Sigmoid colon (tissue), 7 donors: ENCODE data around the gene PCSK2. TPM values are rescaled to one million over a fixed set of nuclear protein-coding genes. Genes with fewer than 3 reads are reported as not detected.
A peak's percentile ranks its signal among the peaks of the same experiment; 100 is the strongest.

Experiments
- DNase-seq: peaks from one replicate; pipeline ENCODE4 v3.0.0-alpha.2; 2019
- H3K27ac ChIP-seq, 4 donors: fragments of 200-600 bp; sonication (generic); one replicate each; pipeline ENCODE4 v1.5.1; 2016 to 2019; ENCODE audit warnings: mild to moderate bottlenecking in 1 of 4
- H3K27me3 ChIP-seq, 3 donors: fragments of 200-600 bp; sonication (generic); one replicate each; pipeline ENCODE4 v1.5.1; 2019; ENCODE audit warnings: mild to moderate bottlenecking in 1 of 3
- H3K36me3 ChIP-seq, 4 donors: fragments of 200-600 bp; sonication (generic); one replicate each; pipeline ENCODE4 v1.5.1; 2016 to 2019
- H3K4me1 ChIP-seq, 4 donors: fragments of 200-600 bp; sonication (generic); one replicate each; pipeline ENCODE4 v1.5.1; 2017 to 2019
- H3K4me3 ChIP-seq, 4 donors: fragments of 200-600 bp; sonication (generic); one replicate each; pipeline ENCODE4 v1.5.1; 2017 to 2019; ENCODE audit warnings: mild to moderate bottlenecking in 2 of 4, moderate library complexity in 1 of 4
- H3K9me3 ChIP-seq, 4 donors: fragments of 200-600 bp in 3 of 4; sonication (generic) in 3 of 4; one replicate each; pipeline versions ENCODE4 v1.5.1 to v1.6.1; 2013 to 2019
- CTCF ChIP-seq, 4 experiments: fragments of 450-650 bp in 3 of 4; fragments of 200-600 bp in 1 of 4; IDR thresholded peaks; one replicate each; pipeline ENCODE4 v1.5.1; 2016 to 2019; ENCODE audit warnings: antibody characterized with exemption in 4 of 4, mild to moderate bottlenecking in 3 of 4, moderate library complexity in 2 of 4
- EP300 ChIP-seq, 4 donors: sonication (generic); formaldehyde crosslinking; IDR thresholded peaks; one replicate each; pipeline ENCODE4 v1.6.1; 2017; ENCODE audit warnings: antibody characterized with exemption in 4 of 4
- POLR2A ChIP-seq, 2 donors: fragments of 450-650 bp; IDR thresholded peaks; one replicate each; pipeline ENCODE4 v1.6.1; 2016; ENCODE audit warnings: antibody characterized with exemption in 2 of 2, mild to moderate bottlenecking in 2 of 2, moderate library complexity in 2 of 2
- POLR2AphosphoS5 ChIP-seq, 4 donors: sonication (generic); formaldehyde crosslinking; IDR thresholded peaks; one replicate each; pipeline ENCODE4 v1.6.1; 2017; ENCODE audit warnings: antibody characterized with exemption in 4 of 4
- WGBS, 2 donors: extraction: QIAGEN DNeasy Blood & Tissue Kit; methylation state at CpG; one replicate each; pipeline ENCODE4 v1.1.7; 2013; 5-methylcytosine and 5-hydroxymethylcytosine counted together
- intact Hi-C: fragments of 100-400 bp; cut with DNase I; formaldehyde crosslinking; loops from one replicate; pipeline ENCODE4 v1.15.1; 2023
- polyA plus RNA-seq, 3 donors: library from polyadenylated mRNA; stranded (reverse); fragments of 200-250 nt; gene quantifications; one replicate each; pipeline ENCODE4 v1.2.3, GENCODE V29; 2013
- total RNA-seq, 4 donors: library from RNA; depleted of rRNA; stranded (reverse); fragments of >200 nt; gene quantifications; one replicate each; pipeline ENCODE4 v1.1.0, GENCODE V29; 2016
- donor health status: healthy with polysubstance abuse.
- donor health status: Bipolar disorder and iron deficiency.
- donor health status: healthy.

Gene PCSK2
- total and polyA plus RNA-seq, 7 donors: 0.54 to 5.4 (median 2.4) TPM; not detected in 1

DNA sequence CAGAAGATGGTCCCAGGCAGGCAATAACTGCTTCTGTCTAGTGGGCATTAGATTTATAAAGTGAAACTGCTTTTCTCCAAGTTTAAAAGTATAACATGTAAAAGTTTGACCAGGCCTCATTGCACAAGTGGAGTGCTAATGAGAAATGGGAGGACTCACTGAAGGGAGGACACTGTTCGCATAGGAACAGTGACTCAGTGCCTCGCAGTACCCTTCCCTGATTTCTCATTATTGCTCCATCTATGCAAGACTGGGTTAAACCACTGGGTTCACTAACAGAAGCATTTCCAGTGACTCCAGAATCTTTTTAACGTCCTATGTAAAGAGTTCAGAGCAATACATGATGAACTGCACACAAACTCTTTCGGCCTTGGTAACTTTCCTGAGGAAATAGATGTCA lies 79.6 kb downstream of the PCSK2 start:
- Histone ChIP-seq H3K9me3 (no peaks in the 10 kb centered on the region), H3K4me3 (no peak overlapping the region), H3K36me3 (no peaks in the 10 kb centered on the region), H3K4me1 (no peaks in the 10 kb centered on the region), H3K27me3 (no peaks in the 10 kb centered on the region), H3K27ac (no peak overlapping the region)
- 81 to 83% methylated on average over 4 of the region's 4 CpGs for WGBS, 2 donors
- intact Hi-C loops: no loop called here
- TF ChIP-seq POLR2AphosphoS5 (IDR thresholded peaks at IDR 0.05) (no peak), EP300 (IDR thresholded peaks at IDR 0.05) (no peak), CTCF (IDR thresholded peaks at IDR 0.05) (no peak), POLR2A (IDR thresholded peaks at IDR 0.05) (no peak)
- no peak for DNase-seq

DNA sequence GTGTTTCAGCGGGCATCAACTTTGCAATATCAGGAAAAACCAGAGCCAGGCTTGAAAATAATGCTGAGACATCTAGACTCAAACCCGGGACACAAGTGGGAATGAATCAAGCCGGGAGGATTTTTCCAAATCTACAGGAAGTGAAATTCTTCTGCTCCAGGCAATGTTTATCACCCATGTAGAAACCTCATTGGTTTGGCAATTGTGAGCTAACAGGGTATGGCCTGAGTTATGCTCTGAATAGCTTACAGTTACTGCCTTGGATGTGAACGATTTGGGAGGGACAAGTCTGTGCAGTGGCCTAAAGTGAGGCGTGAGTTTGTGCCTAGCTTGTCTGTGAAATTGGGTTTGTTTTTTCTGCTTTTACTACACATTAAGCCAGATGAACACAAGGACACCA lies 87.4 kb downstream of the PCSK2 start:
- intact Hi-C loops: no loop called here
- 75 to 80% methylated on average over 5 of the region's 5 CpGs for WGBS, 2 donors
- Histone ChIP-seq H3K4me3 (no peak overlapping the region), H3K27ac (no peak overlapping the region), H3K9me3 (no peaks in the 10 kb centered on the region), H3K36me3 (no peaks in the 10 kb centered on the region), H3K4me1 (no peaks in the 10 kb centered on the region), H3K27me3 (peaks cover 0 to 21% (median 15%) of the 10 kb centered on the region in 3 donors)
- no peak for DNase-seq
- TF ChIP-seq EP300 (IDR thresholded peaks at IDR 0.05) (no peak), CTCF (IDR thresholded peaks at IDR 0.05) (no peak), POLR2A (IDR thresholded peaks at IDR 0.05) (no peak), POLR2AphosphoS5 (IDR thresholded peaks at IDR 0.05) (no peak)

DNA sequence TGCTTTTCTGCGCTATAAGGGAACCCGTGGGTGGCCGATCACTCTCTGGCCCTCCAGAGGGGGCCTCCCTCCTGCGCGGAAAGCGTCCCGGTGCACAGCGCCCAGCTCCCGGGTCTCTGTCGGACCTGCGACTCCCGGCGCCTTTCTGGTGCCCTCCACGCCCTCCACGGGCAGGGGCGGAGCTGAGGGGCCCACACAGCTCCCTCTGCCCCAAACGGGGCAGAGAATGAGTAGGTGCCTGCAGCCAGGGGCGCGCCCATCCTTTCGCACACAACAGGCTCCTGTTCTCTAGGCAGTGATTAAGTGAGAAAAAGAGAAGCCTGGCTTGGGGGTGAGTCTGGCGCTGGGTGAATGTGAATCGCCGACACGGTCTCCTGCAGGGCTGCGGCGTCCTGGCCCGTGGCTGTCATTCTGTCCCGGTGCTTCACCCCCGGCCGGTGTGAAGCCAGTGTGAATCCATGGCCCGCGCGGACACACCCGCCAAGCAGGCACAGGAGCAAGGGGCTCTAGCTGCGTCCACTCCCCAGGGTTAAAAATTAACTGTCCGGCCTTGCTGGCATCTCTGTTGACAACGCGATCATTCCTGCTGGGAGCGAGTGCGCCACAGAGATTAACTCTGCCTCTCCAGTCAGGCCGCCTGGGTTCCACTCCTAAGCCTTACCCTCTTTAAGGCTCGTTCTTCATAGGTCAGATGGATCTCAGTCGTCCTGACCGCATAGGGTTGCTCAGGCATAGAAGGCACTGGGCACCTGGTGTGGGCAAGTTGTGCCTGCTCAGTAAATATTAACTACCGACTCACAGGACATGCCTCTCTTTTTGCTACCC lies 88.8 kb downstream of the PCSK2 start:
- Histone ChIP-seq H3K4me3 (peak overlapping the region in 2 of 4 donors; percentile 11 to 15), H3K27ac (no peak overlapping the region), H3K36me3 (no peaks in the 10 kb centered on the region), H3K4me1 (no peaks in the 10 kb centered on the region), H3K27me3 (peaks cover 0 to 26% (median 15%) of the 10 kb centered on the region in 3 donors), H3K9me3 (no peaks in the 10 kb centered on the region)
- 8 to 19% methylated on average over 45 of the region's 45 CpGs for WGBS, 2 donors
- TF ChIP-seq POLR2AphosphoS5 (IDR thresholded peaks at IDR 0.05) (no peak), EP300 (IDR thresholded peaks at IDR 0.05) (no peak), CTCF (IDR thresholded peaks at IDR 0.05) (no peak), POLR2A (IDR thresholded peaks at IDR 0.05) (no peak)
- intact Hi-C loops: no loop called here
- DNase-seq: no peak

DNA sequence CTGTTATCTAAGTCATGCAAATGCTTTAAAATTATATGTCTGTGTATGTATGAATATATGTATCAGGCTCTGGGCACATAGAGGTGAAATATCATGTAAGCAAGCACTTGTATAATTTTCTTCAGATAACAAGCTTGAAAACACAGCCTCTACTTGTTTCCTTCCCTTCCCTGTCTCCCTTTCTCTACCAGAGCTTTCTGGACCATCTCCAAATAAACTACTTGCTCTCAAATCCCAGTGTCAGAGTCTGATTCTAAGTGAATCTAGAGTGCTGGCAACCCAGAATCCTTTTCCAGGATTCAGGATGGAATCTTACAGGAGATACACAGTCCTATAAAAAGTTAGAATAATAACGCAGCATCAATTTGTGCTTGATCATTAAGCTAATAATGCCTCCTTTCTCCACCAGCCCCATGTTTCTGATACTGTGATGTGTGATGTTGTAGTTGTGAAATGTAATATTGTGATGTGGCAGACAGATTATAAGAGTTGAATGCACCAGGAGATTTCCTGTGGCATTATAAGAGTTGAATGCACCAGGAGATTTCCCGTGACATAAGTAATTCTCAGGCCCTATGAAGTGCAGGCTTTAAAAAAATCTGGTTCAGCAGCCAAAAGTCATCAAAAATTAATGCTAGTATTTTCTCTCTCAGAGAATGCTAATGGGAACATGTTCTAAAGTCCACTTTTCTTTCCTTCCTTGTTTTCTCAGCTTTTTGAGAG lies 89.6 kb downstream of the PCSK2 start:
- no peaks in the 10 kb centered on the region for H3K9me3 ChIP-seq
- DNase-seq: no peak
- H3K27ac ChIP-seq: no peak overlapping the region
- intact Hi-C loops: no loop called here
- TF ChIP-seq CTCF (IDR thresholded peaks at IDR 0.05) (no peak), EP300 (IDR thresholded peaks at IDR 0.05) (no peak), POLR2A (IDR thresholded peaks at IDR 0.05) (no peak), POLR2AphosphoS5 (IDR thresholded peaks at IDR 0.05) (no peak)
- H3K4me3 ChIP-seq: no peak overlapping the region
- no peaks in the 10 kb centered on the region for H3K4me1 ChIP-seq
- H3K27me3 ChIP-seq: peaks cover 0 to 26% (median 15%) of the 10 kb centered on the region in 3 donors
- WGBS, 2 donors: 73 to 85% methylated on average over 2 of the region's 2 CpGs
- no peaks in the 10 kb centered on the region for H3K36me3 ChIP-seq
